ENCODE results near the gene ENPP3.

ENPP3 gene

GRCh38 chr6:131642987-131643611 lies 6.0 kb downstream of the ENPP3 start:
- no peak for DNase-seq (ENCODE audit: low read depth in 2 of 2)

- no peak for DNase-seq (ENCODE audit: low read depth in 2 of 2)
These were observed 6.9 kb downstream of the ENPP3 start for GRCh38 chr6:131643855-131644460.

DNA sequence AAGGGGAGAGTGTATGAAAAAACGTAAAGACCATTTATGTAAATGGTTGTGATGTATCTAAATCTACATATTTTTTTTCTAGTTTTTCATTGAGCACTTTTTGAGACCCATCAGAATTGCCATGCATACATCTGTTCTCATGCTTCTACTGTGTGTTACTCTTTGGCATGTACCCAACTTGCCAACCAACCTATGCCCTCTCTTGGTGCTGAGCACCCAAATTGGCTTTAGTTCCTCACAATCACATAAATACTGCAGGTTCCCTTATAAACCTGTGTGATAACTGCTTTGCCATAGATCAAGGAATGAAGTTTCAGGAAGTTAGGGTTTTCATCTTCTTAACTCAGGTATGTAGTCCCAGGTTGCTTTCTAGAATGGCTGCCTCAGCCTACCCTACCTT lies 7.8 kb downstream of the ENPP3 start:
- DNase-seq (ENCODE audit: low read depth in 2 of 2): no peak

DNA sequence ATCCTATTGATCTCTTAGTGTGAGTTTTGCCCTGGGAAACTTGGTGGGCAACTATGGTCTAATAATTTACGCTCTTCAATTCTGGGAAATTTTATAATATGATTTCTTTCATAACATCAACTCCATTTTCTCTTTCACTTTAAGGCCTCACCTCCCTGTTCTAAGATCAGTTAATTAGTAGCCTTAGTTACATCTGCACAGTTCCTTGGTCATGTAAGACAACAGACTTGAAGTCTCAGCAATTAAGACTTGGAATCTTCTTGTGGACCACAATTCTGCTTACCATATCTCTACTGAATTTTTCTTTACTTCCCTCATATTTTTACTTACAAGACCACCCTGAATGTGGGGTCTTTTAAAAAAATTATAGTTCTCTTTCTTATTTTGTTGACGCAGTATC lies 8.7 kb downstream of the ENPP3 start:
- no peak for DNase-seq (ENCODE audit: low read depth in 2 of 2)

- DNase-seq (ENCODE audit: low read depth in 2 of 2): no peak
These were observed 9.2 kb downstream of the ENPP3 start for GRCh38 chr6:131646249-131646670.

DNA sequence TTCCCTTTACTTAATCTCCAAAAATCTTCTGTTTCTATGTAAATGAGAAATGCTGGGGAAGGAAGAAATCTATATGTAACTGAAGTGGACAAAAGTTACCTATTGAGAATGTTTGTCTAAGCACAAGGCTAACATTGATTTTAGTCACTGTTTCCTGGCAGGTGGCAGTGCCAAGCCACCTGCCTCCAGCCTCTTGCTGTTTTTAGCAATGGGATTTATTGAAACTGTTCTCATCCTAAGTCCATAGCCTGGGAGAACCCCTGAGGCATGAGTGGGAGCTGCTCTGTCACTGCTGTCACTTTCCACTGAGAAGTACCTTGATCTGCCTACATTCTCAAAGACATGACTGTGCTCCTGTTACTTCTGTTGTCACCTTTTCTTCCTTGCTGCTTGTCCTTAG lies 14.7 kb downstream of the ENPP3 start:
- DNase-seq (ENCODE audit: low read depth in 2 of 2): no peak

DNA sequence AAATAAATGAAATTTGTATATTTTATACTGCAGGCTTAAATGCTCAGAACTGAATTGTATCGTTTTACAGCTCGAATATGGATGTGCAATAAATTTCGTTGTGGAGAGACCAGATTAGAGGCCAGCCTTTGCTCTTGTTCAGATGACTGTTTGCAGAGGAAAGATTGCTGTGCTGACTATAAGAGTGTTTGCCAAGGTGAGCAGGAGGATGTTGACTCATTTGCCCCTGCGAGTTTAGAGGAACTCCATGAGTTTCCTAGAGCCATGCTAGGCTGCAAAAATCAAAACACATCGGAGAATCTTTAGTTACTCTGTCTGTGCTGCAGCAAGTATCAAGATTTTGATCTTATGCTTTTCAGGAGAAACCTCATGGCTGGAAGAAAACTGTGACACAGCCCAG lies 15.4 kb downstream of the ENPP3 start:
- DNase-seq (ENCODE audit: low read depth in 2 of 2): no peak

- DNase-seq (ENCODE audit: low read depth in 2 of 2): no peak
These were observed 17.2 kb downstream of the ENPP3 start for GRCh38 chr6:131654326-131654725.

DNA sequence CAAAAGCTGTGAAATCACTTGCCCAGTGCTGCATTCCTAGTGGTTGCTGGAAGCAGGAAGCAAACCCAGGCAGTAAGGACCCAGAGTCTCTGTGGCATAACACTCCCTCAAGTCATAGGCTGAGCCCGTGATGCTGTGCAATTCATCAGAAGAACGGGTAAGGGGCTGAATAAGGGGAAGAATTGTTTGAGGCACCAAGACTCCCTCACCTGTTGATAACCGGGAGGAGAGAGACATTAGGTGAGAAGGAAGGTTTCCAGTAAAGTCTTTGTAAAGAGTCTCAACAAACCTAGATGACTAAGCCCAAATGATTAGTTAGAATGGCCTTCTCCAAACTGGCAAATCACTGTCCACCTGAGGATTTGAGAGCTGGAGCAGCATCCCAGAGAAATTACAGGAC lies 18.3 kb downstream of the ENPP3 start:
- no peak for DNase-seq (ENCODE audit: low read depth in 2 of 2)

DNA sequence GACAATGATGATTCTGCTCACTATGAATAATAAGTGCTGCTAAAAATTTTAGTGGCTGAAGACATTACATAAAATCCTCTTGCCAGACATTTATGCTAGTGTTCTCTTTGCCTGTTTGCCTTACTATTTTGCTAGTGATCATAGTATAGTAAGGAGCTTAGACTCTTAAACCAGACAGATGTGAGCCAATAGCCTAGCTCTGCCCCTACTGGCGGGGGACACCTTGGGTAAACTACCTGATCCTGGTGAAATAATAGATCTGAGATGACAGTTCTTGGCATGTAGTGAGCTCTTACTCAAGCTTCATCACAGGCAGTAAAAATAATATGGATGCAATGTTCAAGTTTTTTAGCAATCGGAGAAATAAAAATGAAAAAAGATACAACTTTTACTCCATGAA lies 18.8 kb downstream of the ENPP3 start:
- no peak for DNase-seq (ENCODE audit: low read depth in 2 of 2)

DNA sequence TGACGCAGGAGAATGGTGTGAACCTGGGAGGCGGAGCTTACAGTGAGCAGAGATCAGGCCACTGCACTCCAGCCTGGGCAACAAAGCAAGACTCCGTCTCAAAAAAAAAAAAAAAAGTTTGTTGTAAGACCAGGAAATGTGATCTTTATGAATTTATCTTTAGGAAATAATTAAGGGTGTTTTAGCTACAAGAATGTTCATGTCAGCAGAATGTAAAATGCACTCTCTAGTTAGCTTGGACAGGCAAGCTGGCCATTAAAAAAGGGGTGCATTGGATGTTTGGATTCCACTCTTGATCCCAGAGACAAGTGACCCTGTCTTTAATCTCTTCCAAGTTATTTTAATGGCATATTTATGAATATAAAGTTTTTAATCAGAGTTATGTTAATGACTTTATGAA lies 19.6 kb downstream of the ENPP3 start:
- DNase-seq (ENCODE audit: low read depth in 2 of 2): no peak

GRCh38 chr6:131657222-131657621 lies 20.1 kb downstream of the ENPP3 start:
- no peak for DNase-seq (ENCODE audit: low read depth in 2 of 2)

DNA sequence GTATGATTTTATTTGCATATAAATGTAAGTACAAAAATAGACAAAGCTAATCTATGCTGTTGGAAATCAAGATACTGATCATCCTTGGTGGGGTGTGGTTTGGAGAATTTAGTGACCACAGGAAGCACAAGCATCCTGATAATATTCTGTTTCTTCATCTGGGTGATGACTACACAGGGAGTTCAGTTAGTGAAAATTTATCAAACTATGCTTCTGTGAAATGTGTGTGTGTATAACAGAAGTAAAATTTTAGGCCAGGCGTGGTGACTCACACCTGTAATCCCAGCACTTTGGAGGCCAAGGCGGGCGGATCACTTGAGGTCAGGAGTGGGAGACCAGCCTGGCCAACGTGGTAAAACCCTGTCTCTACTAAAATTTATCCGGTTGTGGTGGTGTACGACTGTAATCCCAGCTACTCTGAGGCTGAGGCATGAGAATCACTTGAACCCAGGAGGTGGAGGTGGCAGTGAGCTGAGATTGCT lies 20.6 kb downstream of the ENPP3 start:
- no peak for DNase-seq (ENCODE audit: low read depth in 2 of 2)

GRCh38 chr6:131658287-131658686 lies 21.2 kb downstream of the ENPP3 start:
- DNase-seq (ENCODE audit: low read depth in 2 of 2): no peak

GRCh38 chr6:131660195-131660594 lies 23.1 kb downstream of the ENPP3 start:
- DNase-seq (ENCODE audit: low read depth in 2 of 2): no peak

DNA sequence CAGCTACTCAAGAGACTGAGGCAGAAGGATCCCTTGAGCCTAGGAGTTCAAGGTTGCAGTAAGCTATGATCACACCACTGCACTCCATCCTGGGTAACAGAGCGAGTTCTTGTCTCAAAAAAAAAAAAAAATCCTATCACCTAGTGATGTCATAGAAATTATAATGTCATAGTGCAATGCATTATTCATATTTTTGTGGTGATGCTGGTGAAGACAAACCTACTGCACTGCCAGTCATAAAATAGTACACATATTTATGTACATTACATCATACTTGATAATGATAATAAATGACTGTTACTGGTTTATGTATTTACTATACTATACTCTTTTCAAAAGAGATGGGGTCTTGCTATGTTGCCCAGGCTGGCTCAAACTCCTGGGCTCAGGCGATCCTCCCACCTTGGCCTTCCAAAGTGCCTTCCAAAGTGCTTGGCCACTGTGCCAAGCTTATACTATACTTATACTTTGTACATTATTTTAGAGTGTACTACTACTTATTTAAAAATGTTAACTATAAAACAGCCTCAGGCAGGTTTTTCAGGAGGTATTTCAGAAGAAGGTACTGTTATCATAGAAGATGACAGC lies 26.6 kb downstream of the ENPP3 start:
- no peak for DNase-seq (ENCODE audit: low read depth in 2 of 2)

DNA sequence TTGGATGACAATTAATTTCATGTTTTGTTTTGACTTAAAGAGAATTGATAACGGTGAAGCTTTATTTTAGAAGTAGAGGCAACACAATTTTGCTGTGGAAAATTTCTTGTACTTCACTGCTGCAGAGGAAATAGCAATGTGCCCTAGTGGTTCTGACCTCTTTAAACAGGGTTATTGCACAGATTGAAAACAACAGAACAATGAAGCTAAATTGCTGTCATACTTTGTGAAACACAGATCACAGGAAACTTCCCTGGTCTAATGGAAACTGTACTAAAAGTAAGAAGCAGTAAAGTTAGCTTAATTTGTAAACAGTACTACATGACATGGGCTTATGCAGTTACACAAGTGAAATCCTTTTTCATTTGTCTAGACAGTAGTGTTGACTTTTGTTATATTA lies 32.8 kb downstream of the ENPP3 start:
- DNase-seq (ENCODE audit: low read depth in 2 of 2): no peak

DNA sequence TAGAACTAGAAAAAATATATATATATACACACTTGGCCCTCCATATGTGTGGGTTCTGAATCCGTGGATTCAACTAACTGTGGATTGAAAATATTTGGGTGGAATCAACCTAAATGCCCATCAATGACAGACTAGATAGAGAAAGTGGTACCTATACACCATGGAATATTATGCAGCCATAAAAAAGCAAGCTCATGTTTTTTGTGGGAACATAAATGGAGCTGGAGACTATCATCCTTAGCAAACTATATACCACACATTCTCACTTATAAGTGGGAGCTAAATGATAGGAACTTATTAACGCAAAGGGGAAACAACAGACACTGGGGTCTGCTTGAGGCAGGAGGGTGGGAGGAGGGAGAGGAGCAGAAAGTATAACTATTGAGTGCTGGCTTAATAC lies 36.1 kb downstream of the ENPP3 start:
- DNase-seq (ENCODE audit: low read depth in 2 of 2): no peak

DNA sequence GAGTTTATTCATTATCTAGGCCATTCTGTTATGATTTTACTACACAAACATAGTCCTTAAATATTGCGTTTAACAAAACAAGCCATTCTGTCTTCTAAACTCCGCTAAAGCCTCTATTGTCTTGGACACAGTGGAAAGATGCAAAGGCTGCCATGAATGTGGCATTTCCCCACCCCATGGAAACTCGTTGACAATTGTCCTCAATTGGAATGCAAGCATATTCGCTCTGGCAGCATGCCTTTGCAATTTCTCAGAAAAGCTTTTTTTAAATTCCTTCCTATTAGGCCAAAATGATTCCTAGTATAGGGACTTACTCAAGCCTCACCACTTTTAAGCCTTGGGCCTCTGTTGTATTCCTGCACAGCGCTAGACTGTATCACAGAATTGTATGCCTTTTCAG lies 41.3 kb downstream of the ENPP3 start:
- no peak for DNase-seq (ENCODE audit: low read depth in 2 of 2)

- DNase-seq (ENCODE audit: low read depth in 2 of 2): no peak
These were observed 43.8 kb downstream of the ENPP3 start for GRCh38 chr6:131680868-131681267.

DNA sequence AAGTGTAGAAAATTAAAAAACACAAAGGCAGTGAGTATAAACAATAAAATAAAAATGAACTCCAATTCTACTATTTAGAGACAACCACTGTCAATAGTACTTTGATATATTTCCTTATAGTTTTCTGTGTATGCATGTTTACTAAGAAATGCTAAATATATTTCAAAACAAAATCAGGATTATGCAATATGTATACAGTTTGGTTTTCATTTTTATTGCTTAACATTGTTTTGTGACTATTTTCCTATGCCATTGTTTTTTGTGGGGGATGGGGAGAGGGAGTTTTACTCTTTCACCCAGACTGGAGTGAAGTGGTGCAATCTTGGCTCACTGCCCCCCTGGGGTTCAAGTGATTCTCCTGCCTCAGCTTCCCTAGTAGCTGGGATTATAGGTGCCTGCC lies 44.5 kb downstream of the ENPP3 start:
- DNase-seq (ENCODE audit: low read depth in 2 of 2): no peak

DNA sequence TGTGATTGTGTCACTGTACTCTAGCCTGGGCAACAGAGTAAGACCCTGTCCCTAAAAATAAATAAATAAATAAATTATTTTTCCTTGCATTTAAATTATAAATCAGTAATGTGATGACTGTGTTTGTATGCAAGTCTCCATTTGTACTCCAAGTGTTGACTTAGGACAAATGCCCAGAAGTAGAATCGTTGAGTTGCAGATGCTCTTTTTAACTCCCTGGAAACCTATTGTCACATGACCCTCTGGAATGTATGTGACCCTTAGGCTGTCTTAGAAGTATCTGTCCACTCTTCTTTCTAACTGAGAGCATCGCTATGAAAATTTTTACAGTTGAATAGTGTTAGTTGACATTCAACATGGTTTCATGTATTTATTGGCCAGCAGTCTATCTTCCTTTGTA lies 45.3 kb downstream of the ENPP3 start:
- no peak for DNase-seq (ENCODE audit: low read depth in 2 of 2)

DNA sequence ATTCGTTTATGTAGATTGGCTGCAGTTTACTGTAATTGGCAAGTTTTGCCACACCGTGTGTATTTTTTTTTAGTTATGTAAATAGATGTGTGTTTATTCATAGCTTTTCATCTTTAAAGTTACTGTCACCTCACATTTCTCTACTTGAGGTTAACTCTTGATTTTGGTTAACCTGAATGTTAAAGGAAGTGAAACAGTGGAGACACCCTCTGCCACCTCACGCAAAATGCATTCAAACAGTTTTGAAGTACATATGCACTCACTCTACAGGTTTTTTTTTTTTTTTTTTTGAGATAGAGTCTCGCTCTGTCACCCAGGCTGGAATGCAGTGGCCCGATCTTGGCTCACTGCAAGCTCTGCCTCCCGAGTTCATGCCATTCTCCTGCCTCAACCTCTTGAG lies 46.4 kb downstream of the ENPP3 start:
- no peak for DNase-seq (ENCODE audit: low read depth in 2 of 2)

Measured in stimulated activated CD8-positive, alpha-beta memory T cell treated with anti-CD3 and anti-CD28 coated beads, Interleukin-2, amount 100 ng/mL, for 48 hours (primary cell).